GM12878 (cell line): ENCODE data around the gene EPHA1. TPM values are rescaled to one million over a fixed set of nuclear protein-coding genes. Genes with fewer than 3 reads are reported as not detected.

Experiments
- ASH2L ChIP-seq: fragments of 300-600, 200-600 bp; sonication (generic); IDR thresholded peaks from 2 replicates; pipeline ENCODE4 v1.6.1; 2017; ENCODE audit warnings: low read depth, mild to moderate bottlenecking, borderline replicate concordance
- CREB1 ChIP-seq: IDR thresholded peaks from 2 replicates; pipeline ENCODE4 v1.6.1; 2012; ENCODE audit warnings: low read depth, mild to moderate bottlenecking, inconsistent platforms
- HCFC1 ChIP-seq: fragments of 150-350 bp; IDR thresholded peaks from 2 replicates; pipeline ENCODE4 v1.6.1; 2014; ENCODE audit warnings: low read length
- IRF5 ChIP-seq: fragments of 450-650 bp; IDR thresholded peaks from 2 replicates; pipeline ENCODE4 v1.6.1; 2017; ENCODE audit warnings: borderline replicate concordance
- POU2F2 ChIP-seq: IDR thresholded peaks from 3 replicates; pipeline ENCODE4 v1.6.1; 2011; ENCODE audit warnings: low read depth, mild to moderate bottlenecking, low read length, borderline replicate concordance
- RFX5 ChIP-seq: IDR thresholded peaks from 2 replicates; pipeline ENCODE4 v1.6.1; 2011; ENCODE audit warnings: low read depth, low read length, improper control_type of control experiment
- SRF ChIP-seq, 2 experiments: IDR thresholded peaks; 2 replicates each; pipeline ENCODE4 v1.6.1; 2011; ENCODE audit warnings: low read depth in 2 of 2, low read length in 2 of 2, mild to moderate bottlenecking in 1 of 2, moderate library complexity in 1 of 2
- TCF3 ChIP-seq: IDR thresholded peaks from 2 replicates; pipeline ENCODE4 v1.6.1; 2012; ENCODE audit warnings: low read depth, mild to moderate bottlenecking, low read length, borderline replicate concordance; ENCODE audit not compliant: insufficient read depth
- polyA plus RNA-seq, 11 experiments: library from polyadenylated mRNA; depleted of rRNA in 4 of 11; unstranded in 6 of 11; stranded (reverse) in 5 of 11; fragments of >200 nt; fragmentation: Nextera tagmentation in 4 of 11; fragmentation: Illumina TruSeq in 1 of 11; extraction: Ambion mirVana in 4 of 11; extraction: Trizol in 1 of 11; gene quantifications; 1 replicate in 1 of 11; 2 replicates in 10 of 11; pipeline versions ENCODE4 v1.2.1 to v1.2.3, GENCODE V29; 2011 to 2016; ENCODE audit warnings: inconsistent platforms in 2 of 11, missing spikeins in 2 of 11, low read depth in 1 of 11
- total RNA-seq, 4 experiments: library from RNA; depleted of rRNA in 3 of 4; stranded (reverse); fragments of >200 nt in 3 of 4; fragmentation: Illumina TruSeq in 1 of 4; extraction: Trizol in 1 of 4; gene quantifications; 2 replicates each; pipeline versions ENCODE4 v1.2.1 to v1.2.3, GENCODE V29; 2013 to 2021
- TF ChIP-seq, protein P1 (sequence below): fragments of 450-650 bp; IDR thresholded peaks from 2 replicates; pipeline ENCODE4 v1.6.1; 2017; ENCODE audit warnings: antibody characterized with exemption, mild to moderate bottlenecking, moderate library complexity
- TF ChIP-seq, protein P2 (sequence below): fragments of 450-650 bp; IDR thresholded peaks from 2 replicates; pipeline ENCODE4 v1.6.1; 2017; ENCODE audit warnings: mild to moderate bottlenecking

EPHA1 gene
- total and polyA plus RNA-seq, 10 of the 15 experiments (the other 5 are each of a cell fraction or from before 2014, with no cell fraction given), result 0.11 to 0.35 (median 0.24) TPM; not detected in 6

- TF ChIP-seq TCF3, result no peak
- no peak for TF ChIP-seq RFX5
- TF ChIP-seq SRF (IDR thresholded peaks at IDR 0.05; ENCODE audit: low read depth in 2 of 2, low read length in 2 of 2), result no peak
- no peak for TF ChIP-seq POU2F2
- TF ChIP-seq, protein P1, sequence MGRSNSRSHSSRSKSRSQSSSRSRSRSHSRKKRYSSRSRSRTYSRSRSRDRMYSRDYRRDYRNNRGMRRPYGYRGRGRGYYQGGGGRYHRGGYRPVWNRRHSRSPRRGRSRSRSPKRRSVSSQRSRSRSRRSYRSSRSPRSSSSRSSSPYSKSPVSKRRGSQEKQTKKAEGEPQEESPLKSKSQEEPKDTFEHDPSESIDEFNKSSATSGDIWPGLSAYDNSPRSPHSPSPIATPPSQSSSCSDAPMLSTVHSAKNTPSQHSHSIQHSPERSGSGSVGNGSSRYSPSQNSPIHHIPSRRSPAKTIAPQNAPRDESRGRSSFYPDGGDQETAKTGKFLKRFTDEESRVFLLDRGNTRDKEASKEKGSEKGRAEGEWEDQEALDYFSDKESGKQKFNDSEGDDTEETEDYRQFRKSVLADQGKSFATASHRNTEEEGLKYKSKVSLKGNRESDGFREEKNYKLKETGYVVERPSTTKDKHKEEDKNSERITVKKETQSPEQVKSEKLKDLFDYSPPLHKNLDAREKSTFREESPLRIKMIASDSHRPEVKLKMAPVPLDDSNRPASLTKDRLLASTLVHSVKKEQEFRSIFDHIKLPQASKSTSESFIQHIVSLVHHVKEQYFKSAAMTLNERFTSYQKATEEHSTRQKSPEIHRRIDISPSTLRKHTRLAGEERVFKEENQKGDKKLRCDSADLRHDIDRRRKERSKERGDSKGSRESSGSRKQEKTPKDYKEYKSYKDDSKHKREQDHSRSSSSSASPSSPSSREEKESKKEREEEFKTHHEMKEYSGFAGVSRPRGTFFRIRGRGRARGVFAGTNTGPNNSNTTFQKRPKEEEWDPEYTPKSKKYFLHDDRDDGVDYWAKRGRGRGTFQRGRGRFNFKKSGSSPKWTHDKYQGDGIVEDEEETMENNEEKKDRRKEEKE, result no peak
- no peak for TF ChIP-seq IRF5
- TF ChIP-seq, protein P2, sequence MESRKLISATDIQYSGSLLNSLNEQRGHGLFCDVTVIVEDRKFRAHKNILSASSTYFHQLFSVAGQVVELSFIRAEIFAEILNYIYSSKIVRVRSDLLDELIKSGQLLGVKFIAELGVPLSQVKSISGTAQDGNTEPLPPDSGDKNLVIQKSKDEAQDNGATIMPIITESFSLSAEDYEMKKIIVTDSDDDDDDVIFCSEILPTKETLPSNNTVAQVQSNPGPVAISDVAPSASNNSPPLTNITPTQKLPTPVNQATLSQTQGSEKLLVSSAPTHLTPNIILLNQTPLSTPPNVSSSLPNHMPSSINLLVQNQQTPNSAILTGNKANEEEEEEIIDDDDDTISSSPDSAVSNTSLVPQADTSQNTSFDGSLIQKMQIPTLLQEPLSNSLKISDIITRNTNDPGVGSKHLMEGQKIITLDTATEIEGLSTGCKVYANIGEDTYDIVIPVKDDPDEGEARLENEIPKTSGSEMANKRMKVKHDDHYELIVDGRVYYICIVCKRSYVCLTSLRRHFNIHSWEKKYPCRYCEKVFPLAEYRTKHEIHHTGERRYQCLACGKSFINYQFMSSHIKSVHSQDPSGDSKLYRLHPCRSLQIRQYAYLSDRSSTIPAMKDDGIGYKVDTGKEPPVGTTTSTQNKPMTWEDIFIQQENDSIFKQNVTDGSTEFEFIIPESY, result no peak
- no peak for TF ChIP-seq CREB1
- no peak for TF ChIP-seq HCFC1
- TF ChIP-seq ASH2L, result no peak
Measured at GRCh38 chr7:143411976-143412708, 3.5 kb upstream of the EPHA1 start (continued).
